ENCODE data around the gene ZNF280B.
"Not testable (repeated sequence)": the region's sequence is repeated elsewhere in the genome, so short reads cannot be mapped to it uniquely, and the experiment has no call there.

The ZNF280B gene

DNA sequence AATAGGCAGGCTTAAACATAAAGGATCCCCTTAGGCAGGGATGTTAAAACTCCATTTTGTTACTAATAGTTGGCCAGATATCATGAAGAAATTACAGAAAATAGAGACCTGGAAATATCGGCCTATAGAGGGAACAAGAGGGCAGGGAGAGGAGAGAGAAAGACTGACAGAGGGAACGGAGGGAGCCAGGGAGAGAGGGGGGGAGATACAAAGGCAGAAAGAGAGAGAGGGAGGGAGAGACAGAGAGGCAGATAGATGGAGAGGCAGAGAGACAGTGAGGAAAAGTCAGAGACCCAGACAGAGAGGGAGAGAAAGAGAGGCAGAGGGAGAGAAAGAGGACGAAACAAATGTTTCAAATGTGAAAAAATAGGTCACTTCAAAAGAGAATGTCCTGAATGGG, 53.5 kb downstream of the ZNF280B start:
- no peak for ATAC-seq
- Mint-ChIP-seq H3K9me3 (peaks cover 41% of the 10 kb centered on the region), H3K36me3 (ENCODE audit: low read depth) (peaks cover 15% of the 10 kb centered on the region), H3K4me1 (peaks cover 2% of the 10 kb centered on the region), H3K27ac (no peak overlapping the region), H3K27me3 (peaks cover 20% of the 10 kb centered on the region), H3K4me3 (no peak overlapping the region)
- DNase-seq = no peak

GRCh38 chr22:22452996-22453686, 55.4 kb downstream of the ZNF280B start:
- Mint-ChIP-seq H3K36me3 (ENCODE audit: low read depth) (peaks cover 9% of the 10 kb centered on the region), H3K4me1 (peaks cover 2% of the 10 kb centered on the region), H3K4me3 (no peak overlapping the region), H3K27me3 (peaks cover 26% of the 10 kb centered on the region), H3K9me3 (peaks cover 30% of the 10 kb centered on the region), H3K27ac (no peak overlapping the region)
- DNase-seq (no peak), ATAC-seq (no peak)

- Mint-ChIP-seq H3K27ac (no peak overlapping the region), H3K4me1 (peaks cover 2% of the 10 kb centered on the region), H3K27me3 (peaks cover 26% of the 10 kb centered on the region), H3K9me3 (peaks cover 24% of the 10 kb centered on the region), H3K4me3 (no peak overlapping the region), H3K36me3 (ENCODE audit: low read depth) (peaks cover 6% of the 10 kb centered on the region)
- no peak for DNase-seq
- no peak for ATAC-seq
Measured at GRCh38 chr22:22452211-22452610, 56.3 kb downstream of the ZNF280B start.

DNA sequence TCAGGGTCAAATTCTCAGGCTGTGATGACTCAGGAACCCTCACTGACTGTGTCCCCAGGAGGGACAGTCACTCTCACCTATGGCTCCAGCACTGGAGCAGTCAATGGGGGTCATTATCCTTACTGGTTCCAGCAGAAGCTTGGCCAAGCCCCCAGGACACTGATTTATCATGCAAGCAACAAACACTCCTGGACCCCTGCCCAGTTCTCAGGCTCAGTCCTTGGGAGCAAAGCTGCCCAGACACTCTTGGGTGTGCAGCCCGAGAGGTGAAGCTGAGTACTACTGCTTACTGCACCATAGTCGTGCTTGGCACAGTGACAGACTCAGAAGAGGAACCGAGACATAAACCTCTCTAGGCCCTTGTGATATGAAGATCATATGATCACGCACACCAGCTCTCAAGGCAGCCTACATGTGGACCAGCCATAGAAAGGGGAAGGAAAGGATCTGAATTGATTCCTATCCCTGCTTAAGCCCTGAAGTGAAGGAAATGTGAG, 58.2 kb downstream of the ZNF280B start:
- Mint-ChIP-seq H3K27ac (no peak overlapping the region), H3K27me3 (peaks cover 24% of the 10 kb centered on the region)

GRCh38 chr22:22449819-22450218, 58.7 kb downstream of the ZNF280B start:
- ATAC-seq (no peak), DNase-seq (no peak)
- no peak overlapping the region for H3K27ac Mint-ChIP-seq

More for the DNA sequence above, 58.2 kb downstream of the ZNF280B start:
- Mint-ChIP-seq H3K4me3 (no peak overlapping the region), H3K4me1 (peaks cover 2% of the 10 kb centered on the region), H3K36me3 (ENCODE audit: low read depth) (peaks cover 6% of the 10 kb centered on the region), H3K9me3 (peaks cover 19% of the 10 kb centered on the region)
- ATAC-seq = peak; percentile 65
- no peak for DNase-seq

DNA sequence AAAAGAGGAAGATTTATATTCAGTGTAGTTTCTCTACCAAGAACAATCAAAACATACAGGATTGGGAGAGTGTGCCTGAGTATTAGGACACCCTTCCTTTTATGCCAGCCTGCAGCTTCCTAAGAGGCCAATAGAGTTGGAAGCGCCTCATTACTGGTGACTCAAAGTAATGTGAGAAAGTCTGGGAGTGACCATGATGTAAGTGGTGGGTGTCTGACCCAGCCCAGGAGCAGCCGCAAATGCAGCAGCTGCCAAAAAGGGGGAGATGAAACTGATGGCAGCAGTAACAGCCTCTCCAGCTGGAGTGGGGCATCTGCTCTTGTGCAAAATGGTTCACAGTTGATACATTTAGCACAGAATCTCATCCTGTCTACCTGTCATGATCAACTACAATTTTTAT, 62.0 kb downstream of the ZNF280B start:
- H3K9me3 Mint-ChIP-seq = no peaks in the 10 kb centered on the region
- H3K27me3 Mint-ChIP-seq = peaks cover 30% of the 10 kb centered on the region
- H3K36me3 Mint-ChIP-seq (ENCODE audit: low read depth) = no peaks in the 10 kb centered on the region

More at GRCh38 chr22:22449819-22450218, 58.7 kb downstream of the ZNF280B start:
- Mint-ChIP-seq H3K27me3 (peaks cover 23% of the 10 kb centered on the region), H3K4me3 (no peak overlapping the region), H3K36me3 (ENCODE audit: low read depth) (peaks cover 3% of the 10 kb centered on the region), H3K9me3 (peaks cover 19% of the 10 kb centered on the region), H3K4me1 (peaks cover 2% of the 10 kb centered on the region)

DNA sequence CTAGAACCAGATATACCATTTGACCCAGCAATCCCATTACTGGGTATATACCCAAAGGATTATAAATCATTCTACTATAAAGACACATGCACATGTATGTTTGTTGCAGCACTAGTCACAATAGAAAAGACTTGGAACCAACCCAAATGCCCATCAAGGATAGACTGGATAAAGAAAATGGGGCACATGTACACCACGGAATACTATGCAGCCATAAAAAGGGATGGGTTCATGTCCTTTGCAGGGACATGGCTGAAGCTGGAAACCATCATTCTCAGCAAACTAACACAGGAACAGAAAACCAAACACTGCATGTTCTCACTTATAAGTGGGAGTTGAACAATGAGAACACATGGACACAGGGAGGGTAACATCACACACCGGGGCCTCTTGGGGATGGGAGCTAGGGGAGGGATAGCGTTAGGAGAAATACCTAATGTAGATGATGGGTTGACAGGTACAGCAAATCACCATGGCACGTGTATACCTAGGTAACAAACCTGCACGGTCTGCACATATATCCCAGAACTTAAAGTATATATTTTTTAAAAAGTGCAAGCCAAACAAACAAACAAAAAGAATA, 64.4 kb downstream of the ZNF280B start:
- not testable (repeated sequence) for H3K9me3 Mint-ChIP-seq; DNase-seq; H3K27ac Mint-ChIP-seq; ATAC-seq; H3K36me3 Mint-ChIP-seq (ENCODE audit: low read depth); H3K4me1 Mint-ChIP-seq; H3K4me3 Mint-ChIP-seq
- peaks cover 21% of the 10 kb centered on the region for H3K27me3 Mint-ChIP-seq

More for the DNA sequence above, 62.0 kb downstream of the ZNF280B start:
- DNase-seq (no peak), ATAC-seq (no peak)
- Mint-ChIP-seq H3K27ac (no peak overlapping the region), H3K4me3 (no peak overlapping the region), H3K4me1 (peaks cover 2% of the 10 kb centered on the region)

DNA sequence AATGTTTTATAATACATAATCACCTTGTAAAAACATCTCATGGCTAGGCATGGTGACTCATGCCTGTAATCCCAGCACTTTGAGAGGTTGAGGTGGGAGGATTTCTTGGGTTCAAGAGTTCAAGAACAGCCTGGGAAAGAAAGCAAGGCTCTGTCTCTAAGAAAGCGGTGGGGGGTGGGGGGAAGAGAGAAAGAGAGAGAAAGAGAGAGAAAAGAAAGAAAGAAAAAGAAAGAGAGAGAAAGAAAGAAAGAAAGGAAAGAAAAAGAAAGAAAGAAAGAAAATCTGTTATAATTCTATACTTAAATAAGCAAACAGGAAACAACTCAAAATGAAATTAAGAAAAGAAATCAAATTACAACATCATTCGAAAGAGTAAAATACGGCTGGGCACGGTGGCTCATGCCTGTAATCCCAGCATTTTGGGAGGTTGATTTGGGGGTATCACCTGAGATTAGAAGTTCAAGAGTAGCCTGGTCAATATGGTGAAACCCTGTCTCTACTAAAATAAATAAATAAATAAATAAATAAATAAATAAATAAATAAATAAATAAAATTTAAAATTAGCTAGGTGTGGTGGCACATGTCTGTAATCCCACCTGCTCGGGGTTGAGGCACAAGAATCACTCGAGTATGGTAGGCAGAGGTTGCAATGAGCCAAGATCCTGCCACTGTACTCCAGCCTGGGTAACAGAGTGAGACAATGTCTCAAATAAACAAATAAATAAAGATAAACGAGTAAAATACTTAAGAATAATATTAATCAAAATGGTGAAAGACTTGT, 65.4 kb downstream of the ZNF280B start:
- no peak overlapping the region for H3K4me3 Mint-ChIP-seq
- no peaks in the 10 kb centered on the region for H3K36me3 Mint-ChIP-seq (ENCODE audit: low read depth)
- peaks cover 25% of the 10 kb centered on the region for H3K27me3 Mint-ChIP-seq
- H3K27ac Mint-ChIP-seq = no peak overlapping the region
- H3K9me3 Mint-ChIP-seq = no peaks in the 10 kb centered on the region
- H3K4me1 Mint-ChIP-seq = no peaks in the 10 kb centered on the region
- DNase-seq = no peak
- no peak for ATAC-seq

- not testable (repeated sequence) for H3K4me3 Mint-ChIP-seq; H3K27ac Mint-ChIP-seq; H3K4me1 Mint-ChIP-seq; H3K9me3 Mint-ChIP-seq; H3K36me3 Mint-ChIP-seq (ENCODE audit: low read depth); DNase-seq; ATAC-seq
- peaks cover 33% of the 10 kb centered on the region for H3K27me3 Mint-ChIP-seq
Measured at GRCh38 chr22:22441626-22442025, 66.9 kb downstream of the ZNF280B start.

- Mint-ChIP-seq H3K4me1 (no peaks in the 10 kb centered on the region), H3K27me3 (peaks cover 37% of the 10 kb centered on the region), H3K4me3 (no peak overlapping the region)
Measured at GRCh38 chr22:22440188-22440587, 68.4 kb downstream of the ZNF280B start.

More at GRCh38 chr22:22440188-22440587, 68.4 kb downstream of the ZNF280B start:
- Mint-ChIP-seq H3K27ac (no peak overlapping the region), H3K9me3 (no peaks in the 10 kb centered on the region), H3K36me3 (ENCODE audit: low read depth) (no peaks in the 10 kb centered on the region)
- ATAC-seq = no peak
- DNase-seq = no peak

Measured in activated naive CD8-positive, alpha-beta T cell treated with anti-CD3 and anti-CD28 coated beads, Interleukin-2, amount 50 U/mL, for 24 hours (primary cell).